ENCODE results near the gene KCNK10. TPM values are rescaled to one million over a fixed set of nuclear protein-coding genes. Genes with fewer than 3 reads are reported as not detected.

KCNK10 gene
- total RNA-seq, 6 experiments from 2014 or later: not detected

DNA sequence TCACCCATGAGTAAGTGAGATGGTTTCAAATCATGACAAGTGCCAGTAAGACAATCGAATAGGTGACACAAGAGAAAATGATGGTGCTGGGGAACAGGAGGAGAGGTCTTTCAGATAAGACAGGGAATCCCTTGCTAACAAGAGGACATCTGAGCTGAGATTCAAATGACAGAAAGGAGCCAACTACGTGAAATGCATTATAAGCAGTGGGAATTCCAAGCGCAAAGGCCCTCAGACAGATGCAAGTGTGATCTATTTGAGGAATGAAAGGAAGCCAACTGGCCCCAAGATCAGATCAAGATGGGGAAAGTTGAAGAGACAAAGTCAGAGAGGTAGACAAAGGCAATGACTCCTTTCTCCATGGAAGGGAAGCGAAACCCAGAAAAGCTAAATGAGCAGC lies 4.7 kb downstream of the KCNK10 start:
- no peak for DNase-seq
- H3K27me3 ChIP-seq: peaks cover 0 to 5% of the 10 kb centered on the region in 2 donors
- no peaks in the 10 kb centered on the region for H3K36me3 ChIP-seq
- H3K4me3 ChIP-seq: no peak overlapping the region
- no peak for ATAC-seq
- peaks cover 0 to 8% (median 0%) of the 10 kb centered on the region in 4 donors for H3K4me1 ChIP-seq
- TF ChIP-seq, protein P1, sequence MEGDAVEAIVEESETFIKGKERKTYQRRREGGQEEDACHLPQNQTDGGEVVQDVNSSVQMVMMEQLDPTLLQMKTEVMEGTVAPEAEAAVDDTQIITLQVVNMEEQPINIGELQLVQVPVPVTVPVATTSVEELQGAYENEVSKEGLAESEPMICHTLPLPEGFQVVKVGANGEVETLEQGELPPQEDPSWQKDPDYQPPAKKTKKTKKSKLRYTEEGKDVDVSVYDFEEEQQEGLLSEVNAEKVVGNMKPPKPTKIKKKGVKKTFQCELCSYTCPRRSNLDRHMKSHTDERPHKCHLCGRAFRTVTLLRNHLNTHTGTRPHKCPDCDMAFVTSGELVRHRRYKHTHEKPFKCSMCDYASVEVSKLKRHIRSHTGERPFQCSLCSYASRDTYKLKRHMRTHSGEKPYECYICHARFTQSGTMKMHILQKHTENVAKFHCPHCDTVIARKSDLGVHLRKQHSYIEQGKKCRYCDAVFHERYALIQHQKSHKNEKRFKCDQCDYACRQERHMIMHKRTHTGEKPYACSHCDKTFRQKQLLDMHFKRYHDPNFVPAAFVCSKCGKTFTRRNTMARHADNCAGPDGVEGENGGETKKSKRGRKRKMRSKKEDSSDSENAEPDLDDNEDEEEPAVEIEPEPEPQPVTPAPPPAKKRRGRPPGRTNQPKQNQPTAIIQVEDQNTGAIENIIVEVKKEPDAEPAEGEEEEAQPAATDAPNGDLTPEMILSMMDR (IDR thresholded peaks at IDR 0.05): no peak
- TF ChIP-seq POLR2A (IDR thresholded peaks at IDR 0.05): no peak
- 65% methylated on average over 4 of the region's 4 CpGs for WGBS (ENCODE audit: insufficient coverage, low coverage, low lambda C conversion rate, missing lambda C conversion rate)
- H3K27ac ChIP-seq: no peak overlapping the region
- intact Hi-C loops (cut with DNase I): no loop called here
- no peaks in the 10 kb centered on the region for H3K9me3 ChIP-seq

DNA sequence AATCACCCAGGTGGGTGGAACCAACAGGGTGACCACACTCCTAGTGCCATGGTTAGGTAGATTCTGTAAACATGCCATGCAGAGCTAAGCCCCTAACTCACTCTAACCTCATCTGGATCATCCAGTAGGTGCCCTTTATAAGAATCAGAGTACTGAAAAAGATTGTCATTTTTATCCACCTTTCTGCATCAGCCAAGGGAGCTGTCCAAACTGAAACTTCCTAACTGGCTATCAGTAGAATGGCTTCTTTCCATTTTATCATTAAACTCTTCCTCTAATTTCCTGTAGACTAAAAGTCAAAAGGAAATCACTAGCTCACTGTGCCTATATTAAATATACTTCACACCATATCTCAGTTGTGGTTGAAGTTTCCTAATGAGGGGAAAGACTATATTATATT lies 6.5 kb downstream of the KCNK10 start:
- ATAC-seq: no peak
- H3K27ac ChIP-seq: no peak overlapping the region
- H3K36me3 ChIP-seq: no peaks in the 10 kb centered on the region
- DNase-seq: no peak
- no peak overlapping the region for H3K4me3 ChIP-seq
- intact Hi-C loops (cut with DNase I): no loop called here
- H3K9me3 ChIP-seq: no peaks in the 10 kb centered on the region
- no peak for TF ChIP-seq POLR2A (IDR thresholded peaks at IDR 0.05)
- TF ChIP-seq, protein P1 (IDR thresholded peaks at IDR 0.05): no peak
- H3K27me3 ChIP-seq: no peaks in the 10 kb centered on the region
- no peaks in the 10 kb centered on the region for H3K4me1 ChIP-seq

DNA sequence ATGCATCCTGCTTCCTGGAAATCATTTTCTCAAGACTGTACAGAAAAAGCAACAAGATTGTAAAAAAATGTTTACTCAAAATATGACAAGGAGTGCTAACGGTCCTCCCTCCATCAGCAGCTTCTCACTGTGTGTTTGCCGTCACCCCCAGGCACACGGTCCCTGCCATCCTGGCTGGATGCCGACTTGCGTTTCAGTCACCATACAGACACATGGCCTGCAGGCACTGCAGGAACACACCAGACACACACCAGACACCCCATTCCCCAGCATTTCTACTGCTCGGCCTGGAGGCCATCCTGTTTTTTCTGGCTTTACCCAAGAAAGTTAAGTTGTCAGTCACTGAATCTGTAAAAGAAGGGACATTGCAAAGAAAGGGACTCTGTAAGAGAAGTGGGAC lies 10.8 kb downstream of the KCNK10 start:
- intact Hi-C loops (cut with DNase I): no loop called here
- Histone ChIP-seq H3K27ac (no peak overlapping the region), H3K4me1 (no peaks in the 10 kb centered on the region), H3K4me3 (no peak overlapping the region), H3K9me3 (no peaks in the 10 kb centered on the region), H3K36me3 (no peaks in the 10 kb centered on the region), H3K27me3 (no peaks in the 10 kb centered on the region)
- DNase-seq (no peak), ATAC-seq (no peak)
- WGBS (ENCODE audit: insufficient coverage, low coverage, low lambda C conversion rate, missing lambda C conversion rate): 80% methylated on average over 1 of the region's 6 CpGs
- TF ChIP-seq POLR2A (IDR thresholded peaks at IDR 0.05): no peak
- TF ChIP-seq, protein P1 (IDR thresholded peaks at IDR 0.05): no peak

DNA sequence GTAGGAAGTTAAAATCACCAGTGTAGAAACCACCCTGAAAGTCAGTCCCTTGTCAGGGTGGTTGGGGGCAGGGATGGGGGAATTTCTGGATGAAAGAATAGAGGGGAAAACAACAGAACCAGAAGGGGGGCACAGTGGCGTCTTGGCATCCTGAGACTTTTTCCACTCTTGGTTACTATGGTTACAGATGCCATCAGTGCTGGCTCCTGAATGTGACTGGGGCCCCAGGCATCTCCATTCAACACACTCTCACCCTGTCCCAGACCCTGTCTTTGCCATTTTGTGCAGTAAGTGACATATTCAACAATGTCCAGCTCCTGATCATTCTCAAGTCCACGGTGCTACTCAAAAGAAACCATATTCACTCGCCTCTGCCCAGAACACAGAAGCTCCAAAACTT lies 11.3 kb downstream of the KCNK10 start:
- 68% methylated on average over 3 of the region's 3 CpGs for WGBS (ENCODE audit: insufficient coverage, low coverage, low lambda C conversion rate, missing lambda C conversion rate)
- ATAC-seq (no peak), DNase-seq (no peak)
- H3K9me3 ChIP-seq: no peaks in the 10 kb centered on the region
- no peaks in the 10 kb centered on the region for H3K27me3 ChIP-seq
- no peaks in the 10 kb centered on the region for H3K4me1 ChIP-seq
- H3K36me3 ChIP-seq: no peaks in the 10 kb centered on the region
- TF ChIP-seq, protein P1 (IDR thresholded peaks at IDR 0.05): no peak
- no peak for TF ChIP-seq POLR2A (IDR thresholded peaks at IDR 0.05)
- intact Hi-C loops (cut with DNase I): no loop called here
- H3K27ac ChIP-seq: no peak overlapping the region
- H3K4me3 ChIP-seq: no peak overlapping the region

DNA sequence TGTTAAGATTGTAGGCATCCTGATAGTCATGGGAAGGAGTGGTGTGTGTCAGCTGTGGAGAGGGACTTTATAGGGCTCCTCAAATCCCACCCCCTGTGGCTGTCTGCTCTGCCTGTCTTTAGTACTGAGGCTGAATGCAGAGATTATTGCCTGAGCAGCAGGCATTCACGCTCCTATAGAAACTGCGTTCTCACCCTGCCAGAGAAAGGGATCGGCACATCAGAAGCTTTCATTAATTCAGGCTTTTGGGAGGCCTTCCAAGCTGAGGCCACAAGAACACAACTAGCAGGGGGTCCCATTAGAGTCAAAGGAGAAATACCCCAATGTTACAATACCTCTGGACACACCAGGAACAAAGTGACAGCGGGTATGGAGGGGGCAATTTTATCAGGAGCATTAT lies 12.6 kb downstream of the KCNK10 start:
- Histone ChIP-seq H3K9me3 (no peaks in the 10 kb centered on the region), H3K27ac (no peak overlapping the region), H3K4me1 (no peaks in the 10 kb centered on the region), H3K4me3 (no peak overlapping the region), H3K36me3 (no peaks in the 10 kb centered on the region), H3K27me3 (no peaks in the 10 kb centered on the region)
- intact Hi-C loops (cut with DNase I): no loop called here
- TF ChIP-seq, protein P1 (IDR thresholded peaks at IDR 0.05): no peak
- no peak for TF ChIP-seq POLR2A (IDR thresholded peaks at IDR 0.05)
- 78% methylated on average over 4 of the region's 4 CpGs for WGBS (ENCODE audit: insufficient coverage, low coverage, low lambda C conversion rate, missing lambda C conversion rate)
- no peak for DNase-seq
- ATAC-seq: no peak
